GM06990 (cell line): ENCODE data around the gene KLF16.

ENCODE experiments used
- DNase-seq: peaks from one replicate; pipeline ENCODE4 v3.0.0-alpha.2; 2011; ENCODE audit not compliant: insufficient read length; ENCODE audit errors: extremely low read depth
- H3K27me3 ChIP-seq: replicated peaks from 2 replicates; pipeline ENCODE4 v1.6.0; 2011; ENCODE audit warnings: low read length; ENCODE audit not compliant: control insufficient read depth, insufficient read depth
- H3K36me3 ChIP-seq: 2 replicates; pipeline ENCODE4 v1.5.1; 2011; ENCODE audit warnings: low read length; ENCODE audit not compliant: control insufficient read depth, insufficient read depth
- H3K4me3 ChIP-seq: replicated peaks from 2 replicates; pipeline ENCODE4 v1.5.1; 2011; ENCODE audit warnings: low read depth, mild to moderate bottlenecking, control low read depth, low read length
- TF ChIP-seq, protein P1 (sequence below): IDR thresholded peaks from 2 replicates; pipeline ENCODE4 v1.5.1; 2011; ENCODE audit warnings: low read length, control low read depth, mild to moderate bottlenecking, inconsistent platforms; ENCODE audit not compliant: insufficient read depth, poor library complexity, severe bottlenecking

Gene KLF16

DNA sequence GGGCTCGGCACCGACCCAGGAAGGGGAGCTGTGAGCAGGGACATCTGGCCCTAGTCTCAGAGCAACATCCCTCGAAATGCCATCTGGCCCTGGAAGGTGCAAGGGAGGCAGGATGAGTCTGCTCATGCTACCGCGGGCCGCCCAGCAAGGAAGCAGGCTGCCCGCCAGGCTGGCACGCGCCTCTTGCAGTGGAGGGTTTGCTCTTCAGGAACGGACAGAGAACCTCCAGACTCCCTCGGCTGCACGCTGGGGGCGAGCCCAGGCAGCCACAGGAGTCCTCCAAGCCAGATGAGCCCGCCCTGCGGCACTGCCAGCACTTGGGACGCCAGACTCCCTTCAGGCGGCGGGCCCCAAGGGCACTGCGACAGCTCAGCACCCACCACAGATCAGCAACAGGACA, 41.2 kb downstream of the KLF16 start:
- peaks cover 38% of the 10 kb centered on the region for H3K36me3 ChIP-seq
- no peak for DNase-seq

DNA sequence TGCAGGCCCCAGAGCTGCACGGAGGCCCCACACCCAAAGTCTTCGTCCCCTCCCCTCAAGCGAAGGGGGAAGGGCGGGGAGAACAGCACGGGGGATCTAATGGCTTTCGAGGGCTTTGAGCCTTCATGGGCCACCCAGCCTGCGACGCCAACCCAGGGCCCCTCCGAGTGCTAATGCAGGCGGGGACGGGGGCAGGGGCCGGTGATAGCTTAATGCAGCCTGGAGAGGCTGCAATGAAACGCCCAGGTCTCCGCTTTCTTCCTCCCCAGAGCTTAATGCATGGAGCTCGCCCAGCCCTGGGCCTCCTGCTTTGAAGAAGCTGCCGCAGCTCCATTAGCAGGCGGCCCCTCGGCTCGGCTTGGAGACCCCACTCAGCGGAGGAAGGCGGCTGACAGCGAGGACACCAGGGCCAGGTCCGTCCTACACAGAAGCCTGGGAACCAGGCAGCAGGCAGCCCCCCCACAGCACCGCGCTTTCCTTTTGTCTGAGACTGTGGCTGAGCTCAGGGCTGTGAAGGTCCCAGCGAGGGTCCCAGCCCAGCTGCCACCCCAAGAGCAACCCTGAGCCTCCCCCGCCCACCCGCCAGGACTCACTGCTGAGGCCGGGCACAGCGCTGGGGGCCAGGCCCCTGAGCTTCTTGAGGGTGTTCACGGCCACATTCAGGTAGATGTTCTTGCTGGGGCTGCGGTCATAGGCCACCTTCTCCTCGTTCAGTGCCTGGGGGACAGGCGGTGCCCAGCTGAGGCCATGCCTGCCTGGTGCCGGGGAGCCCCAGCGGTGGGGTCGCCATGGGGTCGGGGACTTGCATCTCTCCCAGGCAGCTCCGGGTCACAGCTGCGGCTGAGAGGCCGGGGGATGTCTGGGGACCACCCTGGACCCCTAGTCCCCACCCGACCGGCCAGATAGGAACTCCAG, 43.8 kb downstream of the KLF16 start:
- peaks cover 43% of the 10 kb centered on the region for H3K36me3 ChIP-seq
- DNase-seq, result peak; percentile 11
- TF ChIP-seq, protein P1, sequence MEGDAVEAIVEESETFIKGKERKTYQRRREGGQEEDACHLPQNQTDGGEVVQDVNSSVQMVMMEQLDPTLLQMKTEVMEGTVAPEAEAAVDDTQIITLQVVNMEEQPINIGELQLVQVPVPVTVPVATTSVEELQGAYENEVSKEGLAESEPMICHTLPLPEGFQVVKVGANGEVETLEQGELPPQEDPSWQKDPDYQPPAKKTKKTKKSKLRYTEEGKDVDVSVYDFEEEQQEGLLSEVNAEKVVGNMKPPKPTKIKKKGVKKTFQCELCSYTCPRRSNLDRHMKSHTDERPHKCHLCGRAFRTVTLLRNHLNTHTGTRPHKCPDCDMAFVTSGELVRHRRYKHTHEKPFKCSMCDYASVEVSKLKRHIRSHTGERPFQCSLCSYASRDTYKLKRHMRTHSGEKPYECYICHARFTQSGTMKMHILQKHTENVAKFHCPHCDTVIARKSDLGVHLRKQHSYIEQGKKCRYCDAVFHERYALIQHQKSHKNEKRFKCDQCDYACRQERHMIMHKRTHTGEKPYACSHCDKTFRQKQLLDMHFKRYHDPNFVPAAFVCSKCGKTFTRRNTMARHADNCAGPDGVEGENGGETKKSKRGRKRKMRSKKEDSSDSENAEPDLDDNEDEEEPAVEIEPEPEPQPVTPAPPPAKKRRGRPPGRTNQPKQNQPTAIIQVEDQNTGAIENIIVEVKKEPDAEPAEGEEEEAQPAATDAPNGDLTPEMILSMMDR, result no peak
- no peaks in the 10 kb centered on the region for H3K27me3 ChIP-seq
- H3K4me3 ChIP-seq, result no peak overlapping the region

More for the DNA sequence above, 41.2 kb downstream of the KLF16 start:
- TF ChIP-seq, protein P1, result no peak
- Histone ChIP-seq H3K4me3 (no peak overlapping the region), H3K27me3 (no peaks in the 10 kb centered on the region)

DNA sequence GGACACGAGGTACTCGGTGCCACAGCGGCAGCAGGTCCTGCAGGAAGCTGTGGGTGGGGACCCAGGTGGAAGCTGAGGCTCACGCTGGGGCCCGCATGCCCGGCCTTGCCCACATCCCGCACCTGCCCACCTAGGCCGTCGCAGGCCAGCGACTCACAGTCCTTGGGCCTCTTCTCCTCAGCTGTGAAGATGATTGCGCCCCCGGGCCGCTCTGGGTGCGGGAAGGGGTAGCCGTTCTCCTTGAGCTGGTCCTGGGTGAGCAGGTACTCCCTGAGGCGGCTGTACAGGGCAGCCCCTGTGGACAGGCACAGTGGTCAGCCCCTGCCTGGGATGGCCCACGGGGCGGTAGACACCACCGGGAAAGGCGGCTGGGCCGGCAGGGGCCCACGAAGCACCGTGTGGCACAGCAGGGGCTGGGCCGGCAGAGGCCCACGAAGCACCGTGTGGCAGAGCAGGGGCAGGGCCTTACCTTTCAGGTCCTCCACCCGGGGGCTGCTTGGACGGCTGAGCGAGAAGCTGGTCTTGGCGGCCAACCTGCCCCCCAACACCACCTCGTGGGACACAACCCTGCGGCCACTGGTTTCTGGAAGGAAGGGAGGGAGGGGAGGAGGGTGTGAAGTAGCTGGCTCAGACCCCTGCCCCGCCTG, 44.7 kb downstream of the KLF16 start:
- peak; percentile 6 for DNase-seq
- no peaks in the 10 kb centered on the region for H3K27me3 ChIP-seq
- H3K36me3 ChIP-seq, result peaks cover 41% of the 10 kb centered on the region
- no peak overlapping the region for H3K4me3 ChIP-seq
- TF ChIP-seq, protein P1, result no peak

DNA sequence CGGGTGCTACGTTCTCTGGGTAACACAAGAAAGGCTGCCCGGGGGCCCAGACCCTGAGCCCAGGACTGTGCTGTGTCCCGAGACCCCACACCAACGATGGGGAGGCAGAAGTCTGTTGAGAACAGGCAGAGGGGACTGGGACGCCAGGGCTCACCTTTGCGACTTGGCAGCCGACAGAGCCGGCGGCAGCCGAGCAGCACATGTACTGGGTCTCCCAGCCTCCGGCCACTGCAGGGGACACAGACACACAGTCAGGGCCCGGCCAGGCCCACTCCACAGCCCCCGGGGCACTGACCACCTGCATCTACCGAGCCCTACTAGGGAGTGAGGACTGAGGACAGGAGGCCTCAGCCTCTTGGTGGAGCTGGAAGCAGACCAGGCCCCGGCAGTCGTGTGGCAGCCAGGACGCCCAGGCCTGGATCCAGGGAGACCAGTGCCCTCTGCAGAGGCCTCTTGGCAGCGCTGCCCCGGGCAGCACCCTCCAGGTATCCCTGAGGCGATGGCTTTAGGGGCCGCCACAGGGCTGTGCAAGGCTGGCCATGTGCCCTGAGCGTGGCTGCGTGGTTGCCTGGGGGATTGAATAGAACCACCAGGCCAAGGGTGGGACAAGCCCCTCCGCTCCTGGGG, 45.7 kb downstream of the KLF16 start:
- DNase-seq, result peak; percentile 9
- TF ChIP-seq, protein P1, result no peak
- Histone ChIP-seq H3K4me3 (no peak overlapping the region), H3K36me3 (peaks cover 38% of the 10 kb centered on the region), H3K27me3 (no peaks in the 10 kb centered on the region)

DNA sequence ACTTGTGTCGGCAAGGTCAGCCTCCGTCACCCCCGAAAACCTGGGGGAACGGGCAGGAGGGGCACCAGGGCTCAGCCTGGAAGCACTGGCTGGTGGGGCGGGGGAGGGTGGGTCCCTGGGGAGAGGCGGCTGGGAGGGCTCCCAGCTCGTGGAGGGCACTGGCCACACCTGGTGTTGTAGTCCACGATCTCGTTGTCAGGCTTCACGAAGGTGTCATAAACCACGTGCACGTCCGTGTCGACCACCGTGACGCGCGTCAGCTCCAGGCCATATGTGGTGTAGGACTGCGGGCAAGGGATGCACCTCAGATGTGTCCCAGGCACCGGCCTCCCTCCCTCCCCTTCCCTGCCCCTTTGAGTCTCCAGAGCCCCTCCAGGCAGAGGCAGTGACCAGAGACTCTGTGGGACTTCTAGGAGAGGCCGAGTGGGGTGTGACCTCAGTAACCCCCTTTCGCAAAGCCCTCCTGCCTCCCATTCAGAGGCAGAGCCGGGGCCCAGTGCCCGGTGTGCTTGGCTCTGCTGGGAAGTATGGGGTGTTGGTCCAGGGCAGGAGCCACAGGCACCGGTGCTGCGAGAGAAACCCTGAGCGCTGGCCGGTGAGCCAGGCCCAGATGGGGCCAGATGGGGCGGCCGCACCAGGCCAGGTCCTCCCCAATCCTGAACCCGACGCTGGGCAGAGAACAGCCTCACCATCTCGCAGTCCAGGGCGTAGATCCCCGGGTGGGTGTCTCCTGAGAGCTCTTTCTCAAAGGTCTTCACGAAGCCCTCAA, 46.7 kb downstream of the KLF16 start:
- Histone ChIP-seq H3K27me3 (no peaks in the 10 kb centered on the region; the same call in 1 of the 2 replicates), H3K4me3 (no peak overlapping the region), H3K36me3 (peaks cover 28% of the 10 kb centered on the region)
- peak; percentile 6 for DNase-seq
- TF ChIP-seq, protein P1, result no peak
